Raji (cell line): ENCODE results near the gene AUTS2.

ENCODE experiments used
- POLR2A ChIP-seq: IDR thresholded peaks from 2 replicates; pipeline ENCODE4 v1.6.1; 2011; ENCODE audit warnings: low read depth, low read length, control low read depth; ENCODE audit not compliant: insufficient read depth

Gene AUTS2

DNA sequence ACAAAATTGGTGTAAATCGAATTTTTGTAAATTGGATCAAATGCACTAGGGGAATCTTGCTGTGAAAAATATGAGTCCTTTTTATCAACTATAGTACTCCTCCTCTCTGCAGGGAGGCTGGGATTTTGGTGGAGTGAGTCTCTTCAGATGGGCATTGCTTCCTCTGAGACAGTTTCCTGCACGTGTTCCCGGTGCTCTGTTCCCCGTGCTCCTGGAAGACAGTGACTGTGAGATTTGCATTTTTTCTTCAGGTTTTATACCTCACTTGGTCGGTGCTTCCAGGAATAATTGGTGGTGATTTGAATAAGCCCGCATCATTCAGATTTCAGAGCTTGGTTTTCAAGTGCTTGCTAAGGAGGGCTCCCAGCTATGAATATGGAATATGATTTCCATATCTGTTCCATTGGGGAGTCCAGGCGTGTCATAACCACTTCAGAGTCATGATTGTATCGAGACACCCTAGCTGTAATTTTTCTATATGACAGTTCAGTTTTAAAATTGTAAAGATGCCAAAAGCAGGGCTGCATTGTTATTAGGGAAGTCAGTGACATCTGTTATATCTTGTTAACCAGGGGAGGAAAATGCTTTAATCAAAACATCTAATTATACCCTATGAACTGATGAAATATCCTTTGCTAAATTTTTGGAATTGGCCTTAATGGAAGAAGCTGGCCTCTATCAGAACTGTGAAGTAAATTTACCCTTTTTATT, 12.3 kb downstream of the AUTS2 start:
- no peak for TF ChIP-seq POLR2A

DNA sequence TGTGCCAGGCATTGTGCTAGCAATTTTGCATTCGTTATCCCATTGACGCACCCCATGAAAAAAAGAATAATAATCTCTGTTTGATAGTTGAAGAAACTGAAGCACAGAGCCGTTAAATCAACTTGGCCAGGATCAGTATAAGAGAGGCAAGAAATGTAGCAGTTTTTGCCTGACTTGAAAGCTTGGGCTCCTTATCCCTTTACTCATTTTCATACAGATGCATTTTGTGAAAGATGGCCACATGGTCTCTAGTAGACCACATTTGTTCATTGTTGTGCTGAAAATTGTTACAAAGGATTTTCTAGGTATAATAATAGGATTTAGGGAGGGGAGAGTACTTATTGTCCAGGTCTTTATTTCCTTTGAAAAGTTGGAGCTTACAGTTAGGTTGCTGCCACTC, 14.7 kb downstream of the AUTS2 start:
- TF ChIP-seq POLR2A = no peak

DNA sequence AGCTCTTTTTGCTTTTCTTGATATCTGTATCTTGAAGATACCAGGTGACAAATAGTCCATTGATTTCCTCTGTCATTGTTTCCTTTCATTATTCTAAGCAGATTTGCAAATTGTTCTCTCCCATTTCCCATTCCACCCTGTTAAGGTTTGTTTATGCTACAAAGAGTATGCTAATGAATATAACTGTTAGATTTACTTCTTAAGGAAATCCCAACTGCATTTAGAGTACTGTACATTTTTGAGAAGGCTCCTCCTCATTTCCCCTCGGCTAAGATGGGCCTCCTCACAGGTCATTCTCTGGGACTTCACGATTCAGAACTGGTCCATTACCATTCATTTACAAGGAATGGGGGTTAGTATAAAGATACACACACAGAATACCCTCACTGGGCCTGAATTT, 15.6 kb downstream of the AUTS2 start:
- TF ChIP-seq POLR2A = no peak

DNA sequence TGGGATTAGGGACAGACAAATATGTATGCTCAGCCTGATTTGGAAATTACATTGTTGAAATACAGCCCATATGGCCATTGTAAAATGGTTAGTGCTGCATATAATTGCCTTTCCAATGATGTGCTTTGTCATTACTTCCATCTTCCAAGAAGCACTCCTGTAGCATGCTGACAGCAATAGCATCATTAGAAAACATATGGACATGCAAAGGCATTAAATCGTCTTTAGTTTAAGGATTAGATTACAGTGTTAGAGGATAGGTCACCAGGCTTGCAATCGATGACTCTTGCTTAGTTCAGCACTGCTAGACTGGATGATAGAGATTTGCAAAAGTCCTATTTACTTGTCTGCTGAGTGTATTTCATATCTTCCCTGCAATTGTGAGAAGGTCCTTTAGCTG, 17.4 kb downstream of the AUTS2 start:
- no peak for TF ChIP-seq POLR2A

DNA sequence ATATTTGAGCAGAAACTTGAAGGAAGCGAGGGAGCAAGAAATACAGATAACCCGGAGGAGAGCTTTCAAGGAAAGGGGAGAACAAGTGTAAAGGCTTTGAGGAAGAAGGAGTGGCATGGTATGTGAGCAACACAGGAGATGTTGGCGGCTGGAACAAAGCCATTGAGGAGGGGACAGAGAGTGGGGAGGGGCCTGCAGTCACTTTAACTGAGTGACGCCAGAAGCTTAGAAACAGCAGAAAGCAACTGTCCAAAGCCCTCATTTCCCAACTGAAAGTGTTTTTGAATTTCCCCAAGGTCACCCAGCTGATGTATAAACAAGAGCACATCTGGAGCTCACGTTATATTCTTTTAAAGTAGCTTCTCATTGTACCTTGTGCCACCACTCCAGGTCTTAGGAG, 19.1 kb downstream of the AUTS2 start:
- TF ChIP-seq POLR2A = no peak

DNA sequence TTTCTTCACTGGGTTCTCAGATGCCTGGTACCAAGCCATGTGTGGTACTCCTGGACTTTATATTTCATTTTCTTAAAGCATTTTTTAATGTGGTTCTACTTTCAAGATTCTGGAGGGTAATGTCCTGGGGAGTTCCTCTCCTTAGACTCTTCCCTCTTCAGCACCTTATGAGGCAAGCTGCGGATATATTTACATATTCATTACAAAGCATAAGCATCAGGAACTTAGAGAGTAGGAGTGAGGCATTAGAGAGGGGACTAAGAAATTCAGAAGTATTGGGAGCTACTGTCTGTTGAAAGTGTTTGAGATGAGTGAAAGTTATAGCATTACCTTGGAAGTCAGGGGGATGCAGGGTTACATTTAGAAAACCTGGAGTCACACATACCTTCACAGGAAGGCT, 20.8 kb downstream of the AUTS2 start:
- TF ChIP-seq POLR2A = no peak

DNA sequence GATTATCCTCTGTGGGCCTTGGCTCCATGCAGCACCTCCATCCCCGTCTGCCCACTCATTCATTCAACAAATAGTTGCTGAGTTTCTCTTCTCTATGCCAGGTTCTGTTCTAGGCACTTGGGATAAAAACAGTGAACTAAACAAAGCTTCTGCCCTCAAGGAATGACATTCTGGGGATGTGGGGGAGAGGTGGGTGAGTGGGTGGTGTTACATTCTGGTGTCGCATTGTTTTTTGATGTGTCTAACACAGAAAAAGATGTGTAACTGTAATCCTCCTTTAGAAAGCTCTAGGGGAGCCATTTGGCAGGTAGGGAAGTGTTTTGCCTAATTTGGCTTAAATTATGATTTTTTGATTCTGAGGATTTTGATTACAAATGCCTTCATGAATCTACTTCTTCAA, 21.4 kb downstream of the AUTS2 start:
- no peak for TF ChIP-seq POLR2A

DNA sequence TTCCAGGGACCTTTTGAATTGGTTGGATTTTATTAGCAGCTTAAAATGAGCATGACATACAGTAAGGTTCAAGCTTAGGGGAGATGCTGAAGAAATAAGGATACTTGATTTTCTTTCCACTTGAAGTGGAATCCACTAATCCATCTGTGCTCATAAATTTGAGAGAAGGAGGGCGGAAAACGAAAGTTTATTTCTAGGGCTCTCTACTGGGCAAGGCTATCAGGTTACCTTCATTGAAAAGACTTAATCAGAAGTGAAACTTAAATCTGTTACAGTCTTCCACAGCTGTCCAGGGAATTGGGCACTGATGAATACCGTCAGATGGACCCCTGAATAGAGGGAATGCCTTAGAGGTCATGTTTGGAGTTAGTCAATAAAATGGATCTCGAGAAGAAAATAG, 21.8 kb downstream of the AUTS2 start:
- no peak for TF ChIP-seq POLR2A

DNA sequence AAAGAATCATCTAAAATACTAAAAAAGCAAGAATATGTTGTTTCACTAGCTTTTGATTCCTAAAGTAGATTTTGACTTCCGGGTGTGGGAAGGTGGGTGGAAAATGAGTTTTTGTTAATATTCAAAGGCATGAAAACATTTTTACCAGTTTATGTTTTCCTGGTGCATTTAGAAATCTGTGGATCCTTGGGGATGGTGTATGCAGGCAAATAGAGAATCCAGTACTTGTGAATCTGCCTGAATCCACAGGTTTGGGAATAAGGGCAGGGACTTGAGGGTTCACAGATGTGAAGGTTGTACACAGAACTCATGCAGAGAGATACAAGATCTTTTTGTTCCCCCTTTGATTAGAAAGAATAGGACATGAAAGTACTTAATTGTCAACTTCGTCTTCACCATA, 22.4 kb downstream of the AUTS2 start:
- no peak for TF ChIP-seq POLR2A

DNA sequence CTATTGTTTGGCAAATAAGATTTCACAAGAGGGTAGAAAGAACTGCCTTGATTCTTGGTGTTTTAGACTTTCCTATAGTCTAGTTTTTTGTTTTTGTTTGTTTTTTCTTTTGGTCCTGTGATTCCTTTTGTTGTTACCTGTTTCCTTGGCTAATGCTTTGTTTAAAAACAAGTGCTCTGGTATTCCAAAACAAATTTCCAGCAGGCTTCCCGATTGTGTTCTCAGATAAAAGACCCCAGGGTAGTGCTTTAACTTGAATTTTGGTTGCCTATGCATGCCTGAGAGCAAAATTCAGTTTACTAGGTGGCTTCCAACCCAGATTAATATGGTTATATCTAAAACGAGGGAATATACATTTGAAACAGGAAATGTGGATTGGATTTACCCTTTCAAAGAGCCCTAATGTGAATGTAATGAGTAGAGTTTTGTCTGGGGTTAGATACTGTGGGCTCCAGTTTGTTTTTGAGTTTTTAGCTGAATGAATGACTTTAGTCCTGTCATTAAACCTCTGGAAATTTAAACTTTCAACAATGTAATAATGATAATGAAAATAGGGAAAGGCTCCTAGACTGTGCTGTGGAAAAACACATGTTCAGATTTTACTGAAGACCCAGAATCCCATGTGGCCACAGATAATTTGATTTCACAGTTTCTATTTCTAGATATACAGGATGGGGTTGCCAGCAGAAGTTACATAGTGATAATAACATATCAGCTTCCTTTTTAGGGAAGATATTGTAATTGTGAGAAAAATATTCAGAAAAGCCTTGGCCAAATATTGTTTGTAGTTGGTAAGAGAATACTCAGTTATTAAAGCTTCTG, 23.9 kb downstream of the AUTS2 start:
- no peak for TF ChIP-seq POLR2A

DNA sequence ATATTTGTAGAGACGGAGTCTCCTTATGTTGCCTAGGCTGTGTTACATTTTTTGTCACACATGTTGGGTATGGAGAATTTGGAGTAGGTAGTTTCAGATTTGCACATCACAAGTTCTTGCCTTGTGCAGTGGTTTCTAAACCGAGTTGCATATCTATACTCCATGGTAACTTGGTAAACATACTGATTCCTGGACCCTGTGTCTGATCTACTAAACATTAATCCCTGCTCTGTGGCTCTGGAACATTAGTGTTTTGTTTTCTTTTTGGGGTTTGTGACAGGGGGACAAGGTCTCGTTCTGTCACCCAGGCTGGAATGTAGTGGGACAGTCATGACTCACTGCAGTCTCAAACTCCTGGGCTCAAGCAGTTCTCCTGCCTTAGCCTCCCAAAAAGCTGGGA, 24.7 kb downstream of the AUTS2 start:
- TF ChIP-seq POLR2A = no peak

DNA sequence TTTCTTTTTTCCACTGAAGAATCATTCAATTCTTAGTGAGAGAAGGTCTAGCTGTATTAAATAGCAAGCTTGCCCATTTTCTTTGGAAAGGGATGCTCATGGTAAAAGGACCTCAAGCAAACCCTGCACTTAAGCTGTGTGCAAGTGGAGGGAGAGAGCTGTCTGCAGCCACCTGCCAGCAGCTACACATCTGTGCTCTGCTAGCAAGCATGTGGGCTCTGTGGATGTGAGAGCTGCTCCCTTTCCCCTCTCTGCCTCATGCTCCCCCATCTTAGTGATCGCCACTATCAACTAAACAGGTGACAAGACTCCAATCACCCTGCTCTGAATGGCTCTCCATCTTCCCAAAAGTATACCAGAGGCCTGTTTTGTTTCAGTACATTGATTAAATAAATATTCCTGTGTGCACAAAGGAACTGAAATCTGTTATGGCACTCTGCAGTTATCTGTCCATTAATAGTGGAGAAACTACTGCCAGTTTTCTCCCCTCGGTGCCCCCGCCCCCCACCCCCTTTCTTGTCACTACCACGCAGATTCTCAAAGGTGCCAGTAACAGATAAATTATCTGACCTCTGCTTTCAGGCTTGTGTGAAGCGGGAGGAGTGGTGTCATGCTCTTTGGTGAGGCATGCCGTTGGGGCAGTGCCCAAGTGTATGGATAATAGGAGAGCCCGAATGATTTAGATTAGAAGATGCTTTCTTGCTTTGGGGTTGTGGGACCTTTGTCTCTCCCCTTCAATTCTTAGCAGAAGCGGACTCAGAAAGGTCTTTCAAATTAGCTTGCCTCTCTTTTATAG, 26.4 kb downstream of the AUTS2 start:
- no peak for TF ChIP-seq POLR2A

DNA sequence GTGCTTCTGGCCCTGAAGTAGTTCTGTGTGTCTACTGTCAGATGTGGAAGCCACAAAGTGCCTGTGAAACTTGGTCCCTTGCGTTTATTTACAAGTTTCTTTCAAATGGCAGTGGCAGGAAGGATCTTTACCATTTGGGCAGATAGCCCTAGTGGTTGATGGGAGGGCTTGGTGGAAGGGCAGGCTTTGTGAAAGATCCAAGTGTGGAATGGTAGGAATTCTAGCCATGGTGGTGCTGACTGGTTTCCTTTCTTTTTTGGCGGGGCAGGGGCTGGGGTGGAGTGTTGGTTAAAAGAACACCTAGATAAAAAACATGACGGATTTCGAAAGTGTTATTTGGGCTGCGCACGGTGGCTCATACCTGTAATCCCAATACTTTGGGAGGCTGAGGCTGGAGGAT, 27.0 kb downstream of the AUTS2 start:
- TF ChIP-seq POLR2A = no peak

DNA sequence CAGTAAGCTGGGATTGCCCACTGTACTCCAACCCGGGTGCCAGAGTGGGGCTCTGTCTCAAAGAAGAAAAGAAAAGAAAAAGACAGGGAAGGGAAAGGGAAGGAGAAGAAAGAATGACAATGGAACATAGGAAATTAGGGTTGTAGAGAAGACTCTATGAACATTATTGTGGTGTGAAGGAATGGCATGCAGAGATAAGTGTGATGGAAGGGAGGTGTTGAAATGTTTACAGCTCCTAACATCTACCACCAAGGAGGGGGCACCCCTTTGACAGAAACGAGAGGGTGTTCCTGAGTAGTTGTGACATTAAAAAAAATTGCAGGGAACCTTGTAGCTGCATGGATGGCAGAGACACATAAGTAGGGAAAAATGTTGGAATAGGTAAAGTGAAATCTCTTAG, 27.5 kb downstream of the AUTS2 start:
- no peak for TF ChIP-seq POLR2A

DNA sequence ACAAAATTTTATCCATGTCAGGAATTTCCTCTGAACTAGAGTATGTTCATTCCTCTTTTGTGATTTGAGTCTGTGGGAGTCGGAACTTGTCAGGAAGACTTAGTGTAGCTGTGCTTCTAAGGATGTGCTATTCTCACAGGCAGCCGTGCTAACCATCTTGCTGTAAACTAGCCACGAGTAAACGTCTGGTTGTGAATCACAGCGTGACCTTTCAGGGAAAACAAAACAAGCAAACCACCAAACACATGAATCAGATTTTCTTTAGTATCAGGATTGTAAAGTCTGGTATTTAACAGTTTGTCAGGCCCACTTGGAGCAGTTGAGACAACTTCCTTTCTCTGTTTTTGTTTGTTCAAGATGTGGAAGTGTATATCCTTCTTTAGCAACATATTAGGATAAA, 32.0 kb downstream of the AUTS2 start:
- no peak for TF ChIP-seq POLR2A

DNA sequence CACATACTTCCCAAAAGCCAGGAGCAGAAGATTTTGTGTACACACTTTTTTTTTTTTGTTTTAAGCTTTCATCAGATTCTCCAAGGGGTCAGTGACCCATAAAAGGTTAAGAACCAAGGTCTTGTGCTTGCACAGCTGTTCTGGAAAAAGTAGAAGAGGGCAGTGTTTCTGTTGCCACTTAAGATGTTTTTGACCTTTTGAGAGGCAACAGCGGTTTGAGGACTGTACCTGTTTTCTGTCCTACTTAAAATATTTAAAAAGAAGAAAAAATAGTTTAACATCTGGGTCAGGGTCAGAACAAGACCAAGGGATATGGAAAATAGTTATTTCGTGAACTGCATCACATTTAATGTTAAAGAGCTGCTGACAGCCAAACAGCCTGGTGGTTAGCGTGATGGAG, 32.9 kb downstream of the AUTS2 start:
- TF ChIP-seq POLR2A = no peak

DNA sequence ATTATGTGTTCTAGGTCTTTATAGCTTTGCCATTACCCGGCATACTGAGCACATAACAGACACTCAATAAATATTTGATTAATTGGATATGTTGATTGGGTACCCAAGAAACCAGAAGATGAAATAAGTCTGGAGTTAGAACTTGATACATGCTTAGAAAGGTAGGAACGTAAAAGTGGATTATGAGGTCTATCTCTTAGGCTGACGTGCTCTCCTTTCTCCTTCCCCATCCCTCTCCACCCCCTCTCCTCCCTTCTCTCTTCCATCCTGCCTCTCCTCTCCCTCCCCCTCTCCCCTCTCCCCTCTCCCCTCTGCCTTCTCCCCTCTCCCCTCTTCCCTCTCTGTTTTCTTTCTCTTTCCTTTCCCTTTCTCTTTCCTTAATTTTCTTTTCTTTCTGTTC, 34.0 kb downstream of the AUTS2 start:
- TF ChIP-seq POLR2A = no peak
